GM10266 (cell line): ENCODE data around the gene SLC30A1.

Source experiments
- DNase-seq: peaks from one replicate; pipeline ENCODE4 v3.0.0; 2012; ENCODE audit errors: extremely low spot score
- CTCF ChIP-seq: IDR thresholded peaks from 2 replicates; pipeline ENCODE4 v1.5.1; 2012; ENCODE audit warnings: mild to moderate bottlenecking, low read depth; ENCODE audit not compliant: control insufficient read depth, insufficient read depth; ENCODE audit errors: missing control alignments

SLC30A1 gene

DNA sequence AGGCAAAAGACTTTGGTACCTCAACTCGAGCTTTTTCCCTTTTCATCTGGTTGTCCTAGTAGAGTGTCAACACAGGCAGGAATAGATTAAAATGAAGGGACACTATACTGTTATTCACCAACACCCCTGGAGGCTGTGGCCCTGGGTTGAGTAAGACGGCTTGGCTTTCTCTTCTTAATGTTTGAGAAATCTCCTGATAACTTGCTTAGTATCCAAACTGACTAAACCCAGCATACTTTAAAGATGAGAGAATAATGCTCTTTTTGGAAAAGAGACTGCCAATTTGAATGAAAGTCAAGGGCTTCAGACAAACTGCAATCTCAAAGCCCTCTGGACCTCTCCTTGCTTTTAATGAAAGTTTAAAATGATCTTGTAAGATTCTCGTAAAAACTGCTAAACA lies 2.6 kb upstream of the SLC30A1 start:
- TF ChIP-seq CTCF, result no peak

GRCh38 chr1:211580303-211580687 lies 1.3 kb upstream of the SLC30A1 start:
- no peak for DNase-seq
- no peak for TF ChIP-seq CTCF

More for the DNA sequence above, 2.6 kb upstream of the SLC30A1 start:
- no peak for DNase-seq

DNA sequence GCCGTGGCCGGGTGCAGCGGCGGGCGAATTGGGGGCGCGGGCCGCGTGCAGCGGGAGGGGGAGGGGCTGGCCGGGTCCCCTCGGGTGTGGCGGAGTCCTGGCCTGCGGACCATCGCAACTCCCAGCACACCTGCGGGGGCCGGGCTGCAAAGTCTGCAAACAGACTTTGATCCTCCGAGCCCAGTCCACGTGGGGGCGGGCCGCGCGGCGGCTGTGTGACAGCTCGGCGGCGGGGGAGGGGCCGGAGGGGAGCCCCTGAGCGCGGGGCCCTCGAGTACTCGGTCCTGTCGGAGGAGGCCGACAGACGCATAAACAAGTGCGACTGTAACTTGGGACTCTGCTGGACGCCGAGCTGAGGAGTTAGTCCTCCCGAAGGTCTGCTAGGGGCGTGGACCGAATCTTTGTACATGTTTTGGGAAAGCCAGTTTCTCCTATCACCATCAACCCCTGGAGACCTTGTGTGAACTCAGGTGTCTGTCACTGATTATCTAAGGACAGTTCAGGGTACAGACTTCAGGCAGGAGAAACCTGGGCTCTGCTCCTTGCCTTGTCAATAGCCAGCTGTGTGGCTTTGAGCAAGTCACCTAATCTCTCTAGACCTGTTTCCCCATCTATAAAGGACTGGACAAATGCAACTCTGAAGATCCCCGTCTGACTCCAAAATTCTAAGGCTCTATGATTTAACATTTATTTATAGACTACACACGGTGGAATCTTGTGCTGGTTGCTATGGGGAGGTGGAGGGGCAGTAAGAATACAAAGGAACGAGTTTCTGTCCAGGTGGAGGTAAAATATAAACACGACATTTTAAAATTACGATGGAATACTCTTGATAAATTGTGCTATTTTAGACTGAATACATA lies 710 bp upstream of the SLC30A1 start:
- DNase-seq, result no peak
- peak; percentile 4 for TF ChIP-seq CTCF

DNA sequence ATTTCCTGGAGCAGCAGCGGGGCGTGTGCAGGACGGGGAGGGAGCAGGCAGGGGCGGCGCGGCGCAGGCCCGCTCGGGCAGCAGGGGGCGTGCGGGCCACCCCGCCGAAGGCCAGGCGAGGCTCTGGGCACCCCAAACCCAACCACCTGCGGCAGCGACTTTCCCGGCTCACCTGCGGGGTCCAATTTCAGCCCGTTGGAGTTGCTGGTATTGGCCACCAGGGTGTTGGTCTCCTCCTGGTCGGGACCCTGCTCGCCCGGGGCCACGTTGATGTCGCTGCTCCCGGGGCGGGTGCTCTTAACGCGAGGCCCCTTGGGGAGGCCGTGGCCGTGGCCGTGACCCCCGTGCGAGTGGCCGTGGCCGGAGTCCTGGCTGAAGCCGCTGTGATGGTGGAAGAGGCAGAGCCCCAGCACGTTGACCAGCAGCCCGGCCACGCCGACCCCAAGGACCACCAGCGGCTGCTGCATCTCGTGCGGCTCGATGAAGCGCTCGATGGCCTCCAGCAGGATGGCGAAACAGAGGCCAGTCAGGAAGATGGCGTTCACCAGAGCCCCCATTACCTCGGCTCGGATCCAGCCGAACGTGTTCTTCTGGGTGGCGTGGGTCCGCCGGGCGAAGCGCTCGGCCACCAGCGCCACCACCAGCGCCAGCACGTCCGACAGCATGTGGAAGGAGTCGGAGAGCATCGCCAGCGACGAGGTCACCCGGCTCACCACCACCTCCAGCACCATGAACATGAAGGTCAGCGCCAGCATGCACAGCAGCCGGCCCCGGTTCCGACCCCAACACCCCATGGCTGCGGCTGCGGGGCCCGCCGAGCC lies 932 bp downstream of the SLC30A1 start:
- peak; percentile 80 for DNase-seq
- TF ChIP-seq CTCF, result peak; percentile 86

DNA sequence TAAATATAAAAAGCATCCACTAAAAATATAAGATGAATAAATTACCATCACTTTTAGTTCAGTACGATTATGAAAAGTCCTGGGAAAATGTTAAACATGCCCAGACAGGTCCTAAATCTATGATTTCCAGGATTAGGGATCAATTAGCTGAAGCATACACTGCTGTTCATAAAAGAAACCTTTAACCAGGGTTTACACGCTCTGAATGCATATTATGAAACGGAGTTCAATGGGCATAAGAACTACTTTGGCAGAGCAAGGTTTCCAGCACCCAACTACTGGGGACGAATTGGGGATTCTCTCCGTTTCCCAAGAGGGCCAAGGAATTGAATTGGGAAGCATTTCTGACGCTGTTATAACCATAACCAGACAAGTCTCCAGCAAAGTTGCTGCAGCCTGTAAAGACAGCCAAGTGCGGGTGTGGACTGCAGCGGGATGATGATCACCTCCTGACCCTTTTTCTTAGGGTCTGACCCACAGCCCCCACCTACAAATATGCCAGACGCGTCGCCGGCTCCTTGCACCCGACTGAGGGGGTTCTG lies 1.6 kb downstream of the SLC30A1 start:
- DNase-seq, result no peak

DNA sequence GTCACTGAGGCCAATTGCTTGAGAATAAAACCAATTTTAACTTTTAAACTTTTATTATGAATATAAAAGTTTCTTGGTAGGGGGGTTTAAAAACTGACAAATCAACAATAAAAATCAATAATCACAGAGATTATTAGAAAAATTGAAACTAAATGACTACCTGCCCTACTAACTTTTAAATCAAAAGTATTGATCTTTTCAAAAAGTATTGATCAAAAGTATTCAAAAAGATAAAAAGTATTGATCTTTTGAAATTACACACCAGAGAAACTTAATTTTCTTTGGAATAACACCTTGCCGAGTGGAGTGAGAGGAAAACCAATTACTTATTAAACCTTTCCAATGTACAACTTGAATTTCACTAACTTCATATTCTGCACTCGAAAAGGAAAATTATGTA lies 2.2 kb downstream of the SLC30A1 start:
- no peak for TF ChIP-seq CTCF
- no peak for DNase-seq

More for the DNA sequence above, 1.6 kb downstream of the SLC30A1 start:
- TF ChIP-seq CTCF, result no peak
